Mammary epithelial cell (primary cell): Measurements from ENCODE around the gene AFAP1.

Experiments
- CTCF ChIP-seq, 2 donors: IDR thresholded peaks in 1 of 2; conservative IDR thresholded peaks in 1 of 2; 2 replicates each; pipeline ENCODE4 v1.5.1; 2011 to 2012; ENCODE audit warnings: inconsistent platforms in 2 of 2, low read length in 2 of 2, mild to moderate bottlenecking in 2 of 2, control low read depth in 1 of 2, low read depth in 1 of 2; ENCODE audit not compliant: insufficient read depth in 1 of 2; ENCODE audit errors: extremely low read depth in 1 of 2
- EZH2 ChIP-seq: IDR thresholded peaks from 2 replicates; pipeline ENCODE4 v1.6.1; 2012; ENCODE audit warnings: low read length, inconsistent platforms, borderline replicate concordance

- no peak for TF ChIP-seq CTCF (conservative IDR thresholded peaks at IDR 0.05 in 1 of 2, IDR thresholded peaks at IDR 0.05 in 1 of 2; ENCODE audit: extremely low read depth in 1 of 2, insufficient read depth in 1 of 2, low read depth in 1 of 2, low read length in 2 of 2)
- no peak for TF ChIP-seq EZH2
Measured at GRCh38 chr4:7877176-7877575, 62.5 kb downstream of the AFAP1 start.
